ENCODE data around the gene CPE.

DNA sequence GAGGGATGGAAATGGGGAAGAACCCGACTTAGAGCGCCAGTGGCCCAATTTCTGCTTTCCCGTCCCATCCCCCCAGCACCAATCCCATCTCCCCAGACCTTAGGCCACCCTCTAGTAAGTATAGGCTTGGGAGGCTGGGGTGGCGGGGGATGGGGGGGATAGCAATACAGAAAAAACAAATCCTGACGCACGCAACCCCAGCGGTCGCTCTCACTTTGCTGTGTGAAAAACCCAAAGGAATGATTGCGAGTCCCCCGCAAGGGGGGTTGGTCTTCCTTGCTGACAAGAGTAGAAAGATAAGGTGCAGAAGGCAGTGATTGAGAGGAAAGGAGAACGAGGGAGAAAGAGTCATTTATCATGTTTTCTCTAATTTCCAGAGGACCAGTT, 863 bp downstream of the CPE start:
- TF ChIP-seq GATA2 (IDR thresholded peaks at IDR 0.05; ENCODE audit: low read depth, low read length) (no peak), GATA3 (IDR thresholded peaks at IDR 0.05; ENCODE audit: low read depth, low read length) (no peak)
